GM21619 (cell line): ENCODE measurements around the gene SLC35F6.

Source experiments
- ATAC-seq: cut with Tn5 transposase; IDR thresholded peaks from one replicate; pipeline ENCODE4 v1.9.1; 2021; ENCODE audit not compliant: unreplicated experiment

The SLC35F6 gene

GRCh38 chr2:26764078-26764887, at the start of gene SLC35F6:
Gene SLC35F6 (plus strand): TSS chr2:26764284. CDS start chr2:26764350, 66 bp downstream.
- ATAC-seq: peak; percentile 78

GRCh38 chr2:26715528-26716270, 48.4 kb upstream of the SLC35F6 start:
- no peak for ATAC-seq

- no peak for ATAC-seq
Measured at GRCh38 chr2:26716340-26716739, 47.7 kb upstream of the SLC35F6 start.

GRCh38 chr2:26716769-26717168, 47.3 kb upstream of the SLC35F6 start:
- no peak for ATAC-seq

- ATAC-seq: no peak
Measured at GRCh38 chr2:26717362-26717761, 46.7 kb upstream of the SLC35F6 start.

- no peak for ATAC-seq
Measured at GRCh38 chr2:26718949-26719686, 45.0 kb upstream of the SLC35F6 start.

GRCh38 chr2:26720322-26721114, 43.6 kb upstream of the SLC35F6 start:
- ATAC-seq: no peak

GRCh38 chr2:26721115-26722032, 42.7 kb upstream of the SLC35F6 start:
- no peak for ATAC-seq

- ATAC-seq: no peak
Measured at GRCh38 chr2:26722328-26722727, 41.8 kb upstream of the SLC35F6 start.

- ATAC-seq: no peak
Measured at GRCh38 chr2:26722911-26723310, 41.2 kb upstream of the SLC35F6 start.

GRCh38 chr2:26723475-26723874, 40.6 kb upstream of the SLC35F6 start:
- ATAC-seq: no peak

GRCh38 chr2:26723991-26724750, 39.9 kb upstream of the SLC35F6 start:
- no peak for ATAC-seq

- no peak for ATAC-seq
Measured at GRCh38 chr2:26724784-26725520, 39.1 kb upstream of the SLC35F6 start.

- ATAC-seq: no peak
Measured at GRCh38 chr2:26725521-26725820, 38.6 kb upstream of the SLC35F6 start.

GRCh38 chr2:26726228-26726627, 37.9 kb upstream of the SLC35F6 start:
- no peak for ATAC-seq

GRCh38 chr2:26727641-26728561, 36.2 kb upstream of the SLC35F6 start:
- ATAC-seq: no peak

GRCh38 chr2:26729311-26729710, 34.8 kb upstream of the SLC35F6 start:
- no peak for ATAC-seq
